NCI-H345 treated with DMSO at 0.1 percent for 48 hours (cell line): Measurements from ENCODE around the gene ITGB2.

Experiments used
- DNase-seq: peaks from one replicate; lab custom pipeline; 2025; ENCODE audit not compliant: unreplicated experiment; lab: John Stamatoyannopoulos, UW

ITGB2 gene

GRCh38 chr21:44898851-44899767 is 21.6 kb downstream of the ITGB2 start:
- DNase-seq = no peak

DNA sequence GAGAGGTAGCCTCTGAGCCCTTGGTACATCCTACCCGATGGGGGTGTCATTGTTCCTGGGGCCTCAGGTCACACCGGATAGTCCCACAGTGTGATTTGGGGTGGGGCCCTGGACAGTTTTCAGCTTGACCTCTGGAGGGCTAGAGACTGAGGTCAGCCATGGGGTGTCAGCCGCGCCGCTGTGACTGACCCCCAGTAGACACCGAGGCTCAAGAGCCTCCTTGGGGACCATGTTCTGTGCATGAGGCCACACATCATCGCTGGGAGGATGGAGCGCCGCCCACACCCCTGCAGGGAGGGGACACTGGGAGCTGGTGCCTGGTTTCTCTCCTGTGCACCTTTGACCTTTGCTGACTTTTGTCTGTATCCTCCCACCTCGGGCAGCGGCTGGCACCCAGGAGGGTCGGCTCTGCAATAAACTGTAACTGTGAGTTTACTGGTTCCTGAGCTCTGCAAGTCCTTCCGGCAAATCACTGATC is 22.6 kb downstream of the ITGB2 start:
- no peak for DNase-seq

GRCh38 chr21:44897326-44898010 is 23.2 kb downstream of the ITGB2 start:
- no peak for DNase-seq

DNA sequence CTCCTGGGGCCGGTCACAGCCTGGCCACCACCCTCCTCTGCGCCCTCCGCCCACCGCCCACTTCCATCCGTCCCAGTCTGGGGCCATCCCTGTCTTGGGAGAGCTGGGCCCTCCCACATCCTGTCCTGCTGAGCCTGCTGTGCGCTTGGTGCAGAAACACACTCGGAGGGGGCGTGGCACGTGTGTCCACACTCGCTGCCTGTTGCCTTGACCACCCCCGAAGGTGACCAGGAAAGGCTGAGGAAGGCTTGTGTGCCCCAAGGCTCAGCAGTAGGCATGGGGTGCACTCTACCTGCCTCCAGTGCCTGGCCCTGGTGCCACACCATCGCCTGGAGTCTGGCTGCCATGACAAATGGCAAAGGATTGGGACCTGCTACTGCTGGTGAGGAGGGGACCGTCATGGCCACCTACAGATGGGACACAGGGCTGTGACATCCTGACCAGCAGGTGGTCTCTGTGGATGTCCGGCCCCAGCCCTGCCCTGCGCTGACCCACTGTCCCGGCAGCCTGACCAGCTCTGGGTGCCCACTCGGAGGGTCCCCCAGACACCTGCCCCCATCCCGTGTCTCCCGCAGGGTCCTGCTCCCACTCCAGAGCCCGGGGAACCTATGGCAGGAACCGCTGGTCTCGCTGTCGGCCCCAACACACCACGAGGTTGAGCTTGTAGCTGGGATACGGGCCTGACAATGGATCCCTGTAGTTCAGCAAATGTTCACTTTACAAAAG is 24.0 kb downstream of the ITGB2 start:
- DNase-seq = no peak

DNA sequence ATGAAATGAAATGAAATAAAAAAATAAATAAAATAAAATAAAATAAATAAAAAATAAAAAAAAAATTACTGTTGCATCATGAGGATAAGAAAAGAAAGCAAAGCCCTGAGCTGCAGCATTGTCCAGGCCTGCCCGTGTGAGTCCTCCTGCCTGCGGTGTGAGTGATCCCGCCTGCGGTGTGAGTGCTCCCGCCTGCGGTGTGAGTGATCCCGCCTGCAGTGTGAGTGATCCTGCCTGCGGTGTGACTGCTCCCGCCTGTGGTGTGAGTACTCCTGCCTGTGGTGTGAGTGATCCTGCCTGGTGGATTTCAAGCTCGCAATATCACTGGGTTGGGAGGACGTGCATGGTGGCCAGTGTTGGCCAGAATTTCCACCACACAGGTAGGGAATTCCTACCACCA is 24.8 kb downstream of the ITGB2 start:
- DNase-seq = no peak

- no peak for DNase-seq
Measured at GRCh38 chr21:44894687-44895302, 25.9 kb downstream of the ITGB2 start.

GRCh38 chr21:44893948-44894656 is 26.6 kb downstream of the ITGB2 start:
- no peak for DNase-seq

GRCh38 chr21:44893278-44893556 is 27.5 kb downstream of the ITGB2 start:
- no peak for DNase-seq

DNA sequence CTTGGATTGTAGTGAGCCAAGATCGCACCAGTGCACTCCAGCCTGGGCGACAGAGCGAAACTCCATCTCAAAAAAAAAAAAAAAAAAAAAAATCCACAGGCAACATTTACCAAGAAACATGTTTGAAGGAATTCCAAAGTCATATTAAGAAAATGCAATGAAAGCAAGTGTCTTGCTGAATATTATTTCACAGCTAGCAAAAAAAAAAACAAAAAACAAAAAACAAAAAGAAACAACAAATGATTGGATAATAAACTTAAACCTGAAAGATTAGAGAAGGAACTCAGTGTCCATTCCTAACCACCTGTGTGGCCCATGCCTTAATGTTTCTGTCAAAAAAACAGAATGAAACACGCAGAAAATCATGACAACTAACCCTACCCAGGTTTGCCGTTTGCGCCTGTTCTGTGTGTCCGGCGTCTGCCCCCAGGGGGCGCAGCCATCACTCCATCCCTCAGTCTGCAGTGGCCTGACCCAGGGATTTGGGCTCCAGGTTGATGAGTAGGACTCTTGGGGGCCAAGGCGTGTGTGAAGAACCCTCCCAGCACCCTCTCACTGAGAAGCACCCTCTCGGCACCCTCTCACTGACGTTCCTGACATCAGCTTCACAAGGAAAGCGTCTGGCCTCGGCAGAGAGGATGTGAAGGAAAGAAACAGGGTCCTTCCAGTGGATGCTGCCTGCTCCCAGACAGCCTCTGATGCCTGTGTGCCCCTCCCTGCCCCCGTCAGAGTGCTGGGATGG is 28.0 kb downstream of the ITGB2 start:
- DNase-seq = peak; percentile 39

DNA sequence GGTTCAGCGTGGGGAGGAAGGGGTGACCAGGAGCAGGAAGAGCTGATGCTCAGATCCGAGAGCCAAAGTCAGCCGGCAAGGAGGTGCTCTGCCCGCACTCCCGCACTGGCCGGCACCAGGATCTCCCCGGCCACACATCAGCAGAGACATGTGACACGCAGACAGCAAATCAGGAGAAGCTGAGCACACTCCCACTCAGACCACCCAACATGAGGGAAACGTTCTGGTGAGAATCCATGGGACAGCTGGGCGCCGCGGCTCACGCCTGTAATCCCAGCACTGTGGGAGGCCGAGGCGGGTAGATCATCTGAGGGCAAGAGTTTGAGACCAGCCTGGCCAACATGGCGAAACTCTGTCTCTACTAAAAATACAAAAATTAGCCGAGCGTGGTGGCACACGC is 28.6 kb downstream of the ITGB2 start:
- no peak for DNase-seq

DNA sequence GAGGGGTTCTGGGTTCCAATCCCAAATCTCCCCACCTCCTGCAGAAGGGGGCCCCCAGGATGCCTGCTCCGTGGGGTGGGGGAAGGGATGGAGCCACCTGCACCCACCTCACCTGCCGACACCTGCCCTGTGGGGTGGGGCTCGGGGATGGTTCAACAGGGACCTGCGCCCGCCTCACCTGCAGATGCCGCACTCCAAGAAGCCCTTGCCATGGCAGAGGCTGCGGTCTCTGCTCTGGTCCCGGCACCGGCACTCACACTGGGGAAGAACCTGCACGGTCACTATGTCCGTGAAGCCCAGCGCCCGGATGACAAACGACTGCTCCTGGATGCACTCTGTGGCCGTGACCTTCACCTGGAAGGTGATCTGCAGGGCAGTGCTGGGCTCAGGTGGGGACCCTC is 29.1 kb downstream of the ITGB2 start:
- DNase-seq = no peak

DNA sequence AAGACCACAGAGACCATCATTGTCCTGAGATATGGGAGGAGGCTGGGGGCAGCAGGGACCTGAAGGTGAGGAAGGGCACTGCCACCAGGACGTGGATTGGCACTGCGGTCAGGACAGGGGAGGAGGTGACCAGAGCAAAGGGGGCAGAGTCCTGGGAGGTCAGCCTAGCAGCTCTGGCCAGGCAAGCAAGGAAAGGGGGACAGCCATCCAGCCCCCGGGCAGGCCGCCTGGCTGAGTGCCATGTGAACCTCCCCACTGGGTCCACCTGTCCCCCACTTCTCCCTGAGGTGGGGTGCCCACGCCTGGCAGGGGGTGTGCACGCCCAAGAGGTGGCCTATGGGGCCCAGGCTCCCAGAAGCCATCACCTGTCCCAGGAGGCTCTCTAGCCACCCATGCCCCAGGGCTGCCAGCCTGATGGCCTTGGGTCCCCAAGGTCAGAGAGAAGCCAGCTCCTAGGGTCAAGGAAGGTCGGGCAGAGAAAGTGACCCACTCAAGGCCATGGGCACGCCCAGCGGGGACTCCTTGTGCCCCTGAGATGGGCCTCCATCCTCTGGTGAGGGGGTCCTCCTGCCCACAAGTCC is 29.6 kb downstream of the ITGB2 start:
- DNase-seq = no peak

GRCh38 chr21:44890338-44890931 is 30.3 kb downstream of the ITGB2 start:
- no peak for DNase-seq

- DNase-seq = no peak
Measured at GRCh38 chr21:44889625-44890337, 30.9 kb downstream of the ITGB2 start.

DNA sequence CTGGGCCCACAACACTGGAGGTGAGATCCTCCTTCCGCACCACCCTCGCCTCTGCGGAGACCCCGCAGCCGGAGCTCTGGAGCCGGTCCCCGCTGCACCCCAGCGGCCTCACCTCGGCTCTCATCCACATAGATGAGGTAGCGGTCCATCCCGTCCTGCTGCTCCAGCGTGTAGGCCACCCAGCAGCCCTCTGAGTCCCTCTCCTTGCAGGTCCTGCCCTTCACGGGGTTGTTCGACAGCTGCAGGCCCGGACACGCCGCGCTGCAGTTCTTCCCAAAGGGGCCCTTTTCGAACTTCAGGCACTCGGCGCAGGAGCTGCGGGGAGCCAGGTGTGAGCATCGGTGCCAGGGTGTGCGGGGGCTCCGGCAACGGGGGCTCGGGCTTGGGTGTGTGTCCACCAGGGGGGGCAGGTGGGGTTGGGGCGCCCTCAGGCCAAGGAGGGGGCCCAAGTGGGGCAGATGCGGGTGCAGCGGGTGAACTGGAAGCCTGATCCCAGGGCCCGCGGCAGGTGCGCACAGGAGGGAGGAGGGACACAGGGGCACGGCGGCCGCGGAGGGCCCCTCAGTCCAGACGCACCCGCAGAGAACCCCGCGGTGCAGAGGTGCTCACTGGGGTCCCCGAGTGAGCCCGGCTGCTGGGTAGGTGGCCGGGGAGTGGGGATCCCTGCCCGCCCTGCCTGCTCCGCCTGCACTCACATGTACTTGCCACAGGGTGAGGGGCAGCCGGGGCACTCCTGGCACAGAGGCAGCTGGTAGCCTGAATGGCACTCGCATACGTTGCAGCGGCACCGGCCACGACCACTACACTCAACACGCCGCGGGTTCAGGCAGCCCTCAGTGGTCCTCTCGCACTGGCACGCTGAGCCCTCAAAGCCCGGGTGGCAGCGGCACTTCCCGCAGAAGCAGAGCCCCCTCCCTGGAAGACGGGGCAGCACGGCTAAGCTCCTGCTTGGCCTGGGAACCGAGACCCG is 31.8 kb downstream of the ITGB2 start:
- DNase-seq = no peak

GRCh38 chr21:44887807-44888580 is 32.7 kb downstream of the ITGB2 start:
- no peak for DNase-seq
